Hindlimb muscle (tissue), 1 donor: Measurements from ENCODE around the gene IDH3G. TPM values are rescaled to one million over a fixed set of nuclear protein-coding genes. Genes with fewer than 3 reads are reported as not detected.

Experiments
- DNase-seq: peaks from one replicate; pipeline ENCODE4 v3.0.0-alpha.2; 2013
- polyA plus RNA-seq: library from polyadenylated mRNA; unstranded; fragments of 120-200 nt; gene quantifications from one replicate; pipeline ENCODE4 v1.2.1, GENCODE V29; 2013; ENCODE audit not compliant: insufficient read length

IDH3G gene
- polyA plus RNA-seq, 1 donor, result 49.5 TPM

- DNase-seq, result no peak
Observed at GRCh38 chrX:153814591-153815315, 20.6 kb upstream of the IDH3G start.

GRCh38 chrX:153813161-153813560 is 19.0 kb upstream of the IDH3G start:
- DNase-seq, result no peak

GRCh38 chrX:153812220-153812619 is 18.0 kb upstream of the IDH3G start:
- DNase-seq, result no peak

- no peak for DNase-seq
Observed at GRCh38 chrX:153807976-153808375, 13.8 kb upstream of the IDH3G start.

- no peak for DNase-seq
Observed at GRCh38 chrX:153806999-153807575, 12.9 kb upstream of the IDH3G start.

- no peak for DNase-seq
Observed at GRCh38 chrX:153805436-153805835, 11.3 kb upstream of the IDH3G start.

GRCh38 chrX:153804621-153805020 is 10.4 kb upstream of the IDH3G start:
- no peak for DNase-seq

GRCh38 chrX:153804100-153804595 is 10.0 kb upstream of the IDH3G start:
- DNase-seq, result no peak

- no peak for DNase-seq
Observed at GRCh38 chrX:153803211-153804099, 9.3 kb upstream of the IDH3G start.

- DNase-seq, result no peak
Observed at GRCh38 chrX:153802513-153803045, 8.4 kb upstream of the IDH3G start.

GRCh38 chrX:153801669-153802068 is 7.5 kb upstream of the IDH3G start:
- DNase-seq, result no peak

GRCh38 chrX:153800746-153801145 is 6.6 kb upstream of the IDH3G start:
- DNase-seq, result no peak

- no peak for DNase-seq
Observed at GRCh38 chrX:153800177-153800722, 6.1 kb upstream of the IDH3G start.

GRCh38 chrX:153799326-153799725 is 5.2 kb upstream of the IDH3G start:
- DNase-seq, result no peak

- no peak for DNase-seq
Observed at GRCh38 chrX:153797415-153798015, 3.3 kb upstream of the IDH3G start.

GRCh38 chrX:153794897-153795816 is 982 bp upstream of the IDH3G start:
- DNase-seq, result no peak

- no peak for DNase-seq
Observed at GRCh38 chrX:153793291-153793690, 884 bp downstream of the IDH3G start.

- DNase-seq, result no peak
Observed at GRCh38 chrX:153792368-153792767, 1.8 kb downstream of the IDH3G start.

- no peak for DNase-seq
Observed at GRCh38 chrX:153791104-153791852, 2.9 kb downstream of the IDH3G start.

- no peak for DNase-seq
Observed at GRCh38 chrX:153789654-153790053, 4.5 kb downstream of the IDH3G start.
